GM12878 (cell line): ENCODE results near the gene CCDC57. TPM values are rescaled to one million over a fixed set of nuclear protein-coding genes. Genes with fewer than 3 reads are reported as not detected.

Experiments
- ATAC-seq: fragments of 200-7000 bp; cut with Tn5 transposase; 3 replicates; pipeline ENCODE4 v1.9.1; 2020; ENCODE audit warnings: mild to moderate bottlenecking, moderate library complexity
- BruUV-seq: library from RNA; stranded (reverse); fragments of 400-500 nt; replicated peaks from 2 replicates; lab custom pipeline; 2021; lab: Mats Ljungman, UMichigan
- CTCF ChIA-PET: fragments of 300-600 bp; sonication (Branson Sonifier 250); formaldehyde crosslinking; extraction: SDS; loops from one replicate; lab custom pipeline; 2021; ENCODE audit warnings: inconsistent platforms; lab: Yijun Ruan, JAX
- POLR2A ChIA-PET: fragments of 350-600 bp; formaldehyde crosslinking; extraction: SDS; loops from one replicate; lab custom pipeline; 2021; ENCODE audit warnings: inconsistent platforms; lab: Charles Lee
- RAD21 ChIA-PET: fragments of 300-600 bp; sonication (Branson Sonifier 250); formaldehyde crosslinking; loops from one replicate; lab custom pipeline; 2023; ENCODE audit warnings: antibody characterized with exemption; ENCODE audit not compliant: unreplicated experiment; lab: Charles Lee
- SMC1A ChIA-PET: fragments of 300-600 bp; sonication (Branson Sonifier 250); formaldehyde crosslinking; loops from one replicate; lab custom pipeline; 2023; ENCODE audit not compliant: unreplicated experiment, uncharacterized antibody; lab: Charles Lee
- DNase-seq: peaks from one replicate; pipeline ENCODE4 v3.0.0-alpha.2; 2011; ENCODE audit warnings: low read depth, low spot score
- FAIRE-seq: peaks from 3 replicates; lab custom pipeline; 2011; peaks lifted over from hg19 to GRCh38; lab: Jason Lieb, UNC
- H2AFZ ChIP-seq: 2 replicates; pipeline ENCODE4 v1.6.0; 2011; ENCODE audit warnings: low read depth, low read length, control low read depth; ENCODE audit not compliant: control insufficient read depth
- H3K27ac ChIP-seq: 2 replicates; pipeline ENCODE4 v1.5.1; 2011; ENCODE audit warnings: control low read depth; ENCODE audit not compliant: control insufficient read depth, insufficient read depth
- H3K27me3 ChIP-seq, 2 experiments: replicated peaks in 1 of 2; 2 replicates each; pipeline versions ENCODE4 v1.6.0 to v1.6.1; 2011; ENCODE audit warnings: low read length in 1 of 2; ENCODE audit not compliant: control insufficient read depth in 2 of 2, insufficient read depth in 2 of 2
- H3K36me3 ChIP-seq, 2 experiments: 2 replicates each; pipeline ENCODE4 v1.5.1; 2011; ENCODE audit warnings: low read length in 1 of 2; ENCODE audit not compliant: control insufficient read depth in 2 of 2, insufficient read depth in 2 of 2
- H3K4me1 ChIP-seq: 2 replicates; pipeline ENCODE4 v1.6.1; 2011; ENCODE audit warnings: mild to moderate bottlenecking, low read length, moderate library complexity, mixed read lengths; ENCODE audit not compliant: control insufficient read depth, insufficient read depth
- H3K4me2 ChIP-seq: 2 replicates; pipeline ENCODE4 v1.6.0; 2011; ENCODE audit warnings: control low read depth; ENCODE audit not compliant: control insufficient read depth, insufficient read depth
- H3K4me3 ChIP-seq: fragments of 200-600 bp; sonication (generic); 2 replicates; pipeline ENCODE4 v1.5.1; 2016
- H3K79me2 ChIP-seq: 2 replicates; pipeline ENCODE4 v1.6.0; 2011; ENCODE audit warnings: low read length; ENCODE audit not compliant: control insufficient read depth, insufficient read depth
- H3K9ac ChIP-seq: 2 replicates; pipeline ENCODE4 v1.8.0; 2011; ENCODE audit warnings: low read length, control low read depth, mixed read lengths; ENCODE audit not compliant: control insufficient read depth, insufficient read depth
- H3K9me3 ChIP-seq: replicated peaks from 3 replicates; pipeline ENCODE4 v1.5.1; 2011; ENCODE audit warnings: mild to moderate bottlenecking, low read length; ENCODE audit not compliant: control insufficient read depth, insufficient read depth
- H4K20me1 ChIP-seq: 2 replicates; pipeline ENCODE4 v1.6.0; 2011; ENCODE audit not compliant: control insufficient read depth, insufficient read depth
- CREM ChIP-seq: IDR thresholded peaks from 2 replicates; pipeline ENCODE4 v1.6.1; 2014; ENCODE audit warnings: antibody characterized with exemption, low read depth
- EED ChIP-seq: sonication (generic); IDR thresholded peaks from 2 replicates; pipeline ENCODE4 v1.6.1; 2016; ENCODE audit warnings: antibody characterized with exemption, low read depth
- GATAD2B ChIP-seq: fragments of 450-650 bp; conservative IDR thresholded peaks from 2 replicates; pipeline ENCODE4 v1.6.1; 2017; ENCODE audit warnings: low read depth, mild to moderate bottlenecking, moderate library complexity
- NFIC ChIP-seq: IDR thresholded peaks from 2 replicates; pipeline ENCODE4 v1.6.1; 2012; ENCODE audit warnings: low read depth, mild to moderate bottlenecking, inconsistent platforms, low read length, moderate library complexity
- RBBP5 ChIP-seq: fragments of 200-600 bp; sonication (generic); conservative IDR thresholded peaks from 2 replicates; pipeline ENCODE4 v1.6.1; 2016
- RFX5 ChIP-seq: IDR thresholded peaks from 2 replicates; pipeline ENCODE4 v1.6.1; 2011; ENCODE audit warnings: low read depth, low read length, improper control_type of control experiment
- TAF1 ChIP-seq: IDR thresholded peaks from 2 replicates; pipeline ENCODE4 v1.6.1; 2011; ENCODE audit warnings: mild to moderate bottlenecking, low read depth, low read length, borderline replicate concordance
- TCF12 ChIP-seq: IDR thresholded peaks from 2 replicates; pipeline ENCODE4 v1.6.1; 2011; ENCODE audit warnings: low read depth, mild to moderate bottlenecking, low read length
- YY1 ChIP-seq: IDR thresholded peaks from 2 replicates; pipeline ENCODE4 v1.6.1; 2011; ENCODE audit warnings: low read depth, mild to moderate bottlenecking, low read length
- WGBS: methylation state at CpG from one replicate; pipeline ENCODE4 v1.1.6; 2016; ENCODE audit warnings: low lambda C conversion rate; ENCODE audit not compliant: insufficient replicate concordance, insufficient coverage; ENCODE audit errors: missing lambda C conversion rate; 5-methylcytosine and 5-hydroxymethylcytosine counted together
- in situ Hi-C: fragments of 300-500 bp; cut with MboI; formaldehyde crosslinking; loops from 9 replicates; pipeline ENCODE4 v1.14.3; 2018; ENCODE audit warnings: mixed read lengths
- intact Hi-C: fragments of 100-400 bp; cut with micrococcal nuclease; formaldehyde crosslinking; loops from one replicate; pipeline ENCODE4 v1.14.2; 2022; ENCODE audit not compliant: unreplicated experiment
- polyA plus RNA-seq, 11 experiments: library from polyadenylated mRNA; depleted of rRNA in 4 of 11; unstranded in 6 of 11; stranded (reverse) in 5 of 11; fragments of >200 nt; fragmentation: Nextera tagmentation in 4 of 11; fragmentation: Illumina TruSeq in 1 of 11; extraction: Ambion mirVana in 4 of 11; extraction: Trizol in 1 of 11; gene quantifications; 1 replicate in 1 of 11; 2 replicates in 10 of 11; pipeline versions ENCODE4 v1.2.1 to v1.2.3, GENCODE V29; 2011 to 2016; ENCODE audit warnings: inconsistent platforms in 2 of 11, missing spikeins in 2 of 11, low read depth in 1 of 11
- total RNA-seq, 4 experiments: library from RNA; depleted of rRNA in 3 of 4; stranded (reverse); fragments of >200 nt in 3 of 4; fragmentation: Illumina TruSeq in 1 of 4; extraction: Trizol in 1 of 4; gene quantifications; 2 replicates each; pipeline versions ENCODE4 v1.2.1 to v1.2.3, GENCODE V29; 2013 to 2021

CCDC57 gene
- total and polyA plus RNA-seq, 10 of the 15 experiments (the other 5 are each of a cell fraction or from before 2014, with no cell fraction given): 5.4 to 123 (median 45.8) TPM

DNA sequence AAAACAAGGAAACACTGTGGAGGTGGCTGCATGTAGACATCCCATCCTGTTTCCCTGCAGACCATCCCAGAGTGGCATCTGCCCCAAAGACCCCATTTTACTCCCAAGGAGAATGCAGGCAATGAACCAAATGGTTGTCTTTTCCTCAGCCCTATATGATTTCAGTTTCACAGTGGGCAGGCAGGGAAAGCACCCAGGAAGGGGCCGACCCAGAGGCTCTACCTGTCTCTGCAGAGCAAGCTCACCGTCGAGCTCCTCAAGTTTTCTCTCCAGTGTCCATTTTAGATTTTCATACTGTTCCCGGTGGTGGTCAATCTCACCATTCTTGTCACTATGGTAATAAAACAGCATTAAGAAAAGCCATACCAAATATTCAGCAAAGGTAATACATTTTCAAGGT lies 14.6 kb downstream of the CCDC57 start:
- Histone ChIP-seq H3K27ac (no peak overlapping the region), H3K27me3 (no peaks in the 10 kb centered on the region), H2AFZ (peak overlapping the region; percentile 41), H3K36me3 (no peaks in the 10 kb centered on the region; a peak in 1 of 4 replicates), H3K9me3 (no peaks in the 10 kb centered on the region), H3K79me2 (no peaks in the 10 kb centered on the region), H3K4me3 (no peak overlapping the region), H3K4me1 (peaks cover 9% of the 10 kb centered on the region), H4K20me1 (no peaks in the 10 kb centered on the region), H3K4me2 (peak overlapping the region; percentile 50; the same call in 1 of the 2 replicates), H3K9ac (no peak overlapping the region; the same call in 1 of the 2 replicates)
- intact Hi-C loops (no loop called here), in situ Hi-C loops (no loop called here)
- DNase-seq (no peak), ATAC-seq (peak; percentile 88), FAIRE-seq (peak; percentile 54)
- ChIA-PET SMC1A (interaction anchor here (1.4 kb wide), 2 partner anchors 8 to 13 kb away, joined by 3 to 6 read pairs; no protein-coding TSS in a partner anchor), POLR2A (interaction anchor here (0.5 to 0.6 kb wide), 2 partner anchors 13 kb away, joined by 3 to 6 read pairs; no protein-coding TSS in a partner anchor), RAD21 (interaction anchor here (0.6 kb wide), 1 partner anchor 197 kb away, joined by 3 read pairs; no protein-coding TSS in a partner anchor), CTCF (interaction anchor here (0.6 to 1.4 kb wide), 3 partner anchors 10 to 402 kb away, joined by 3 read pairs; no protein-coding TSS in a partner anchor)
- no TSS peak for BruUV-seq
- WGBS: 34% methylated on average over 4 of the region's 4 CpGs
- TF ChIP-seq NFIC (no peak), YY1 (peak; percentile 86), CREM (no peak), TCF12 (no peak), RBBP5 (no peak), GATAD2B (no peak), EED (0 out of 2 replicates have a peak, but pooled peaks have one; percentile 22), RFX5 (no peak), TAF1 (no peak)
